HG03025 (cell line): ENCODE measurements around the gene TUBG1.
"Not testable (repeated sequence)": the region's sequence is repeated elsewhere in the genome, so short reads cannot be mapped to it uniquely, and the experiment has no call there.

Experiments
- ATAC-seq: cut with Tn5 transposase; IDR thresholded peaks from one replicate; pipeline ENCODE4 v1.9.1; 2021; ENCODE audit warnings: mild to moderate bottlenecking, moderate library complexity; ENCODE audit not compliant: unreplicated experiment, low FRiP score

The TUBG1 gene

DNA sequence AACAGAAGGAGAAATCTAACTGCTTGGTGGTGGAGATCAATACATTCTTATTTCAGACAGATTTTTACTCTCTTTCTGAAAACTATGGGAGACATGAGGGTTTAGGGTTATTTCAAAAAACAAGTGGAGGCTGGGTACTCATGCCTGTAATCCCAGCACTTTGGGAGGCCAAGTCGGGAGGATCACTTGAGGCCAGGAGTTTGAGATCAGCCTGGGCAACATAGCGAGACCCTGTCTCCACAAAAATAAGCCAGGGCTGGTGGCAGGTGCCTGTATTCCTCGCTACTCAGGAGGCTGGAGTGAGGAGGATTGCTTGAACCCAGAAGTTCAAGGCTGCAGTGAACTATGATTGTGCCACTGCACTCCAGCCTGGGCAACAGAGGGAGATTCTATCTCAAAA, 12.5 kb downstream of the TUBG1 start:
- not testable (repeated sequence) for ATAC-seq

DNA sequence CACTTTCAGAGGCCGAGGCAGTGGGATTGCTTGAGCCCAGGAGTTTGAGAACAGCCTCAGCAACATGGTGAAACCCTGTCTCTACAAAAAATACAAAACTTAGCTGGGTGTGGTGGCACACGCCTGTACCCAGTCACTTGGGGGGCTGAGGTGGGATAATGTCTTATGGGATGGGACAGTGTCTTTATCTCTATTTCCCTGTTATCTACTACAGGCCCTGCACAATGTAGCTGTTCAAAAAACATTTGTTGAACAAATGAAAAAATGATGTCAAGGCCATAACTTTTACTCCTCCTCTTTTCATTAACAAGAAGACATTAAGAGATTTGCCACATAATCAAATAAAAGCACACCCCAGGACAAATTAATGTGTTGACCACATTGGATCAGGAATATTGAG, 13.8 kb downstream of the TUBG1 start:
- no peak for ATAC-seq

DNA sequence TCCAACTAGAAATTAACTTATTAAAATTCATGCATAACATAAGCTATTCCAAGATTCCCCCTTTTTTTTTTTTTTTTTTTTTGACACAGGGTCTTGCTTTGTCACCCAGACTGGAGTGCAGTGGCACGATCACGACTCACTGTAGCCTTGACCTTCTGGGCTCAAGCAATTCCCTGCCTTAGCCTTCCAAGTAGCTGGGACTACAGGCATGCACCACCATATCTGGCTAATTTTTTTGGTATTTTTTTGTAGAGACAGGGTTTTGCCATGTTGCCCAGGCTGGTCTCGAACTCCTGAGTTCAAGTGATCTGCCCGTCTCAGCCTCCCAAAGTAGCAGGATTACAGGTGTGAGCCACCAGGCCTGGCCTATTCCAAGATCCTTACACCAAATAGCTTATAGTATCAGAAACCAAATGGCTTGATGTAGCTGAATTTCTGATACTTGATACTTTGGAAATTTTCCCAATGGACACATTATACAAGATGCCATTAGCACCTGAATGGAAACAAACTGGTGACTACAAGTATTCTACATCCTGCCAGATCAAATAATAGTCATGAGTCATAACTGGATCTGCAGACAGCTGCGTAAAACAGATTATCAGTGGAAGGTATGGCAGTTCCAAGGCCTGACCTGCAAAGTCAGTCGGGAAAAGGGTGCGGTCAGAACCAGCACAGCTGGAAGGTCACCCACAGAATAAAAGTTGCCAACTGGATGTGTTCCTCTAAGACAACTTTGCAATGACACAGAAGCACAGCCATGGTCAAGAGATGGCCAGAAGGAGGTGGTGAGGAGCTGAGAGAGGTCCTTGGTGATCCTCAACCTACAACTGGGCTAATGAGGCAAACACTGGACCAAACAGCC, 14.5 kb downstream of the TUBG1 start:
- ATAC-seq, result no peak

DNA sequence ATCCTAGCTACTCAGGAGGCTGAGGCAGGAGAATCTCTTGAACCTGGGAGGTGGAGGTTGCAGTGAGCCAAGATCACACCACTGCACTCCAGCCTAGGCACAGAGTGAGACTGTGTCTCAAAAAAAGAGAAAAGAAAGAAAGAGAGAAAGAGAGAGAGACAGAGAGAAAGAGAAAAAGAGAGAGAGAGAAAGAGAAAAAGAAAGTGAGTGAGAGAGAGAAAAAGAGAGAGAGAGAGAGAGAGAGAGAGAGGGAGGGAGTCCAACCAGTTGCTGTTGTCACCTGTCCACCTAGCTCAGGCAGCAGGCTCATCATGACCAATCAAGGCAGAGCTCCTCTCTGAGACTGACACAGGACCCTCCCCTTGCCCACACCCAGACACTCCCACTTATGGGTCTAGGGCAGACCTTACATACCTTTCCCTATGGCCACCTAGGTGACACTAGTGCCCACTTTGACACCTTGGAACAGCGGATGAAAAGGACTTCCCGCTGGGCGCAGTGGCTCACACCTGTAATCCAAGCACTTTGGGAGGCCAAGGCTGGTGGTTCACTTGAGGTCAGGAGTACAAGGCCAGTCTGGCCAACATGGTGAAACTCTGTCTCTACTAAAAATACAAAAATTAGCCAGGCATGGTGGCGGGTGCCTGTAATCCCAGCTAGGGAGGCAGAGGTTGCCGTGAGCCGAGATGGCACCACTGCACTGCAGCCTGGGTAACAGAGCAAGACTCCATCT, 17.7 kb downstream of the TUBG1 start:
- not testable (repeated sequence) for ATAC-seq

DNA sequence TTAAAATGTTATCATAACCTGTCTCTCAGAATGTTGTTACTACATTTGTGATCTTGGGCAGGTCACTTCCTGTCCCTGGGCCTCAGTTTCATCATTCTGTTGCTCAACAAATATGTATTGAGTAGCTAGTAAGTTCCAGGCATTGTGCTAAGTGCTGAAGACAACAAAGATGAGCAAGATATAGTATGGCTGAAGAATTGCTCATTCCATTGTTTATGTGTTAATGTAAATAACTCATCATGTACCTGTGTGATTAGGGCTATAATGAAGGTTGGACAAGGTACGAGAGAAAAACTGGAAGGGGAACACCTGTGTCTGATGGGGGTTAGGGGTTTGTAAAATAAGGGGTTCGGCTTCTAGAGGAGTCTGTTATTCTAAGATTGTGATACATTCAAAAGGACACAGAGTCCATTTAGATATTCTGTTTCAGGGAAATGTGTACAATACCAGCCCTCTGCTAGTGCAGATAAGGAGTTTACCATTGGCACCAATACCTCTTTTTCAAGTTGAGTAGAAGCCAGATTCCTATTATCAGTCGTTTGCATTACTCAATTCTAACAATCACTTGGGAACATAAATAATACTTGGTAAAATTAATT, 20.0 kb downstream of the TUBG1 start:
- ATAC-seq, result no peak

DNA sequence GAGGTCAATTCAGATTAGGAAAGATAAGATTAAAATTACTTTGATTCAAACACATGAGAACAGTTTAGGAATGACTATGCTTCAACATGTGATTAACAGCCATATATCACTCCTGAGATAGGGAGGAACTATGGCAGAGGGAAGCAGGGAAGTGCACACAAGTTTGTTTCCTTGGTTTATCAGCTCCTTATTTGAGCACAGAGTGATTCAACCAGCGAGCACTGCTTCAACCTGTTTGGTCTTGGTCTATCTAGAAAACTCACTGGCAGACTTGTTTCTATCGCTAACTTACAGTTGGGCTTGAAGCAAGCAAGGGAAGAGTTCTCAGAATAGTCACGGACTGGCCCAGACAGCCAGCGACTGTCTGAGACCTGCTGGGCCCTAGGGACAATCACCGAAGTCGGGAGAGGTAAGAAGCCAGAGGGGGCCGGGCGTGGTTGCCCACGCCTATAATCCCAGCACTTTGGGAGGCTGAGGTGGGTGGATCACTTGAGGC, 23.5 kb downstream of the TUBG1 start:
- ATAC-seq, result no peak

DNA sequence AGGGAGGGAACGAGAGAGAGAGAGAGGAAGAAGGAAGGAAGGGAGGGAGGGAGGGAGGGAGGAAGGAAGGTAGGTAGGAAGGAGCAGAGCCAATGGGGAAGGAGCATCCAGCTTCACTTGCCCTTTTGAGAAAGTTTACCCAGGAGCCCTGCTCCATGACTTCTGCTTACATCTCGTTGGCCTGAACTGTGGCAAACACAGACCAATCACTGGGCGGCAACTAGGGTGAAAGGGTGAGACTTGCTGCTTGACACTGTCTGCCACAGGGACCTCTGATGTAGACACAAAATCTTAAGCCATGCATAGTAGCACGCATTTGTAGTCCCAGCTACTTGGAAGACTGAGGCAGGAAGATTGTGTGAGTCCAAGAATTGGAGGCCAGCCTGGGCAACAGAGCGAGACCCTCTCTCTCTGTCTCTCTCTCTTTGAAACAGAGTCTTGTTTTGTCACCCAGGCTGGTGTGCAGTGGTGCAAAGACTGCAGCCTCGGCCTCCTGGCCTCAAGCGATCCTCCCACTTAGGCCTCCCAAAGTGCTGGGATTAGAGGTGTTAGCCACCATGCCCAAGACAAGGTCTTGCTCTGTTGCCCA, 30.1 kb downstream of the TUBG1 start:
- no peak for ATAC-seq

DNA sequence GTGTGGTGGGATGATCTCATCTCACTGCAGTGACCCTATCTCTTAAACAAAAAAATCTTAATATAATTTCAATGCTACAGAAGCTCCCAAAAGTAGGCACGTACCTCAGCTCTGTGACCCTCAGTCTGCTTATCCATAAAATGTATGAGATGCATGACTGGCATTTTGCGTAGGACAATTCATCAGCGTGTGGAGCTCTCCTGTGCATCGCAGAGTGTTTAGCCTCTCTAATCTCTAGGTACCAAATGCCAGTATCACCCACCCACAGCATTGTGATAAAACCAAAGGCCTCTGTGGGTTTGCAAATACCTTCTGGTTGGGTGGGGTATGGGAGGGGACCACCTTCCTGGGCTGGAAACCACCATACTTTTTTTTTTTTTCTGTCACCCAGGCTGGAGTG, 30.6 kb downstream of the TUBG1 start:
- ATAC-seq, result no peak

DNA sequence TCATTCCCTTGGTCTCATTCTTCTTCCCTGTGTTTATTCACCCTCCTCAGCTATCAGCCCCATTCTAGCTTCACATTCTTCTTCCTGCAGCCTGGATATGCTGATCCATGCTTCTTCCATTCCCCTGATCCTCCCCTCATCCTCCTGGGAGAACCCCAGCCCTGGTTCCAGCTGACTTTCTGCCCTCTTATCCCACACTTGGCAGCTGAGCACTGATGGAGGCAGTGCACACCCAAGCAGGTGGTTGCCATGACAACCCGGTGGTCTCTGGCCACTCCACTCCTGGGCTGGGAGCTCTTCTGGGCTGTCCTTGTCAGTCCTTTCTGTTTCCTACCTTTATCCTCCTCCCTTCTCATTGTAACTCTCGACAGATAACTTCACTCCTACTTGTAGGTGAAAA, 32.9 kb downstream of the TUBG1 start:
- ATAC-seq, result no peak

DNA sequence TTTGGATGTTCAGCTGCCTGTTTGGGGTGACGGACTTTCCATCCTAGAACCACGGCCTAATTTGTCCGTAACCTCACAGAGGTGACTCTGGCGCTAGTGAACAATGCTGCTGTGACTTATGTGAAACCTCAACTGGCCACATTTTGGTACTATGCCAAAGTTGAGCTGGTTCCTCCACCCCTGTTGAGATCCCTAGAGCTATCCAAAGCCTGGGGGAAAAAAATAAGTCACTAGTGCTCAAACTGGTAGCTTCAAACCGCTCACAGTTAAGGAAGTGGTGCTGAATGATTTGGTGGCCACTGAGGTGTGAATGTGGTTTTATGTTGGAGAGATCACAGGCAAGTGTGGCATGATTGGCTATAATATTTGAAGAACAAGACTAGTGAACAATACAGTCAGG, 38.3 kb downstream of the TUBG1 start:
- no peak for ATAC-seq

DNA sequence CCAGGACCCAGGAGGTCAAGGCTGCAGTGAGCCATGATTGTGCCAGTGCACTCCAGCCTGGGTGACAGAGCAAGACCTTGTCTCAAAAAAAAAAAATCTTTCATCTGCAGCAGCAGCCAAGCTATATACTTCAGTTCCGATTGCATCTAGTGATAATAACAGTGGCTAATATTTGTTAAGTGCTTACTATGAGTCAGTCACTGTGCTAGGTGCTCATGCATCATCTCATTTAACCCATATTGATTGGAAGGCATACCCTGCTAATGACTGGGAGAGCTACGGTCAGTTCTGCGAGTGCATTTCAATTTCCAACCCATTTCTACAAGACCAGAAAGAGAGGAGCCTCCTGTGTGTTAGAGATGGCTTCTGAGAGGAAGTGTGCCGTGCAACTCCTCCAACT, 41.9 kb downstream of the TUBG1 start:
- ATAC-seq, result no peak

DNA sequence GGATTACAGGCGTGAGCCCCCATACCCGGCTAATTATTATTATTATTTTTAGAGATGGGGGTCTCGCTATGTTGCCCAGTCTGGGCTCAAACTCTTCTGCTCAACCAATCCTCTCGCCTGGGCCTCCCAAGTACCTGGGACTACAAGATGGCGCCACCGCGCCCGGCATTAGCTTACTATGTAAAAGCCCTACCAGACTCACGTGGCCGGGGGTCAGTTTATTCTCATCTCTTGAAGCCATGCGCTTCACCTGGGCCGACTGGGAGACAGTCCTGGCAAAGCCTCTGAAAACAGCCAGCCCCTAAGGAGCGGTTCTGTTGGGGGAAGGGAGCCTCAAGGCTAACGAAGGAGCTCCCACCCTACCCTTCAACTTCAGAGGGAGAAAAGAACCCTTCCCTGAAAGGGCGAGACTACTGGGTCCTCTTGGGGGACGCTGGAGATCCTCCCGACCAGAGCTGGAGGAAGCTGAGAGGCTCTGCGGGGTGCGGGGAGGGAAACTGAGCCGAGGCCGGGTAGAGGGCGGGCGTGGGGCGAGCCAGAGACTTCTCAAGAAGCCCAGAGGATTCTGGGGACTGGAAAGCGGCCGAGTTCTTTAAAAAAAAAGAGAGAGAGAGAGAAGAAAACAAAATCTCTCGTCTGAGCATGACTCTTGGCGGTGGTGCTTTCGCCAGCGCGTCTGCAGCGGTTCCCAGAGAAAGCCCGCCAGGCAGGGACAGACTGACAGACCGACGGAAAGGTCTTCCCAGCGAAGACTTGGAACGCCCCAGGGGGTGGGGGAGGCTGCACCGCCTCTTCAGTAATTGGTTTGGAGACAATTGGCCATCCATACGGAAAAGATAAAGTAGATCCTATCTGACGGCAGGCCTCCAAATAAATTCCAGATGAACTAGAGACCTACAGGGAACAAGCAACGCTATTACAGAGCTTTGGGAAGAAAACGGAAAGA, 44.0 kb downstream of the TUBG1 start:
- no peak for ATAC-seq

DNA sequence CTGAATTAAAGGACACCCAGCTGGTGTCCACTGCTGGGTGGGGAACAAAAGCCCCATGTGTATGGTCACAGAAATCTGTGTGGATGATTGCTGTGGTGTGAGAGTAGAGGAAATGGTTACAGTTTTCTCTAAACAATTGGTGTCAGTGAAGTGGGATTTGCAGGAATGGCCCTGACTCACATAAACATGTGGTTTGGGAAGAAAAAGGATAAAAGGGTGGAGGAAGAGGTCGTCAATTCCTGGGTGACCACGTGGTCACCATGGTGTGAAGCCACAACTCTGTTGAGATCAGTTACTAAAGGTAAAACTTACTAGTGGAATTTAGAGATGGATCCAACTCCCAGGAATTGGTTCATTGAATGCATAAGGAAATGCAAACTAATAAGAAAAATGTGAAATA, 46.0 kb downstream of the TUBG1 start:
- ATAC-seq, result no peak

DNA sequence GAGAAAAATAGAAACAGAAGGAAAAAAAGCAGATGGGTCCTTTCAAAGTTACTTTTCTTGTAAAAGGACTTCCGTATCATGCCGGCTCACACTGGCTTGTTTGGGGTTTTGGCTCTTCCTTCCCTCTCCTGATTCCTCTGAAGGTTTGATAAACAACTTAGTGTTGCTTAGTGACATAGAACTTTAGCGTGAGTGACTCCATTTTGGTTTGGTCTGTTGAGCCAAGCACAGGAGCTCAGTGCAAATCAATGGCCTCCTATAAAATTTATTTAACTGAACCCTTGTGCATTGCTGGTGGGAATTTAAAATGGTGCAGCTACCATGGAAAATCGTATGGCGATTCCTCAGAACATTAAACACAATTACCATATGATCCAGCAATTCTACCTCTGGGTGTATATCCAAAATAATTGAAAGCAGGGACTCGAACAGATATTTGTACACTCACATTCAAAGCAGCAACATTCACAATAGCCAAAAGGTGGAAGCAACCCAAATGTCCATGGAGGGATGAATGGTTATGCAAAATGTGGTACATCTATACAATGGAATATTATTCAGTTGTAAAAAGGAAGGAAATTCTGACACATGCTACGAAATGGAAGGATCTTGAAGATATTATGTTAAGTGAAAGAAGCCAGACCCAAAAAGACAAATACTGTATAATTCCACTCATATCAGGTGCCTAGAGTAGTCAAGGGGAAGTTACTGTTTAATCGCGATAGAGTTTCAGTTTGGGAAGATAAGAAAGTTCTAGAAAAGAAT, 48.5 kb downstream of the TUBG1 start:
- no peak for ATAC-seq

DNA sequence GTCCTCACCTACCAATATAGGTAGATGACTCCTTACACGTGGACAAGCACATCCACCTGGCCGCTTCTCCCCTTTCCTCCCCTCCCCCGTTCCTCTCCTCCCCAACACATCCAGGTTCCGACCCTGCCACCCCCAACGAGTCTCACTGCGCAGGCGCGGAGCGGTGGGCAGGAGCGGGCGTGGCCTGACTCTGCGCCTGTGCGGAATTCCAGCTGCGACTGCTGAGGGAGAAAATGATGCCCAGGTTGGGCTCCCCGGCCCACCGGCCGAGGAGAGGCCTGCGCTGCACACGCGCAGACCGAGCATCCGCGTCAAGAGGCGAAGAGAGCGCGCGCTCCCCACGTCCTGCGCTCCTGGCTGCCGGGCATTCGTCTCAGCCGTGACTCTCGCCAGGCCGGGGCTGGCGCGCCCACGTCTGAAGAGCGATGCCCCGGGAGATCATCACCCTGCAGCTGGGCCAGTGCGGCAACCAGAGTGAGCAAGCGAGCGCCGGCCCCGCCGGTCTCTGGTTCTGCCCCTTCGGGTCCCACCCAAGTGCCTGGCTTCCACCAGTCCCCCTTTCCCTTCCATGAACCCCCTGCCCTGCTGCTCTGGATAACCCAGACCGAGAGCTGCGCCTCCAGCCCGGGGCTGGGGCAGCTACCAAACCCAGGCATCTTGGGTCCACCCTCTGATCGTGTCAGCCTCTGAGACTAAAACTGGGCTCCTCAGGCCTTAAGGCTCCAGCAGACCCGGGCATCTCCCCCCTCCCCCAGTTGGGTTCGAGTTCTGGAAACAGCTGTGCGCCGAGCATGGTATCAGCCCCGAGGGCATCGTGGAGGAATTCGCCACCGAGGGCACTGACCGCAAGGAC, 49.8 kb downstream of the TUBG1 start, which contains the start of gene TUBG2:
Gene TUBG2 (plus strand): TSS at position 206 of the 853 bp plus-strand sequence. CDS start 220 bp downstream, at position 426.
- ATAC-seq, result no peak

DNA sequence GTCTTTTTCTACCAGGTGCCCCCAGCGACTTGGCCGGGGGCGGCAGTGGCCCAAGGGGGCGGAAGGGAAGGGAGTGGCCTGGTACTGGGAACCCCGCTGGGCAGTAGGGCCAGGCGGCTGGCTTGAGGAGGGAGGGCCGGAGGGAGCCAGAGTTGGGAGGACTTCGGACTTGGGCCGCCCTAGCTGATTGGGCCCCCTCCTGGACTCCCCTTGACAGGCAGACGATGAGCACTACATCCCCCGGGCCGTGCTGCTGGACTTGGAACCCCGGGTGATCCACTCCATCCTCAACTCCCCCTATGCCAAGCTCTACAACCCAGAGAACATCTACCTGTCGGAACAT, 50.4 kb downstream of the TUBG1 start:
- ATAC-seq, result not testable (repeated sequence)

DNA sequence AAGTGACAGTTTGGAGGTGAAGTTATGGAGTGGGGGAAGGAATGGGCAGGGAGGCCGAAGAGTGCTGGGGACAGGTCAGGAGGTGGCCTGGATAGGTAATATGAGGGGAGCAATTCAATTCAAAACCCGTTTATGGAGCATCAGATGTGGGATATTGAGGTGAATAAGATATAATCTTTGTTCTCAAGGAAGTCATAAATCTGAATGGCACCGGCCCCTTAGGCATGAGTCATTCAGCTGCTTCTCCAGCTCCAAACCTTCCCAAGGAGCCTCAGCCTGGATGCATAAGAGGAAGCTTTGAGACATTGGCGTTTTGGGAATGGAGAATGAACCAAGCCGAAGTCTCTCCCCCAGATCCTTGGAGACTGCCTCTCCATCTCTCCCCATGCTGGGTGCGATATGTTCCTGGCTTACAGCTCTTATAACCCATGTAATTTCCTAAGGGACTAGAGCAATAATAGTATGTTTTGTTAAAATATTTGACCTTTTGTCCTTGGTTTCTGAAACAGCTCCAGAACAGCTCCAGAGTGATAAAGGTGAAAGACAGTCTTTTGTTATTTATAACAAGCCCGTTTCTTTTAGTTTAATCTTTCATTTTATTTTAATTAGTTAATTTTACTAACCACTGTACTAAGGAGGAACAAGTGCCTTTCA, 51.3 kb downstream of the TUBG1 start:
- ATAC-seq, result no peak
